Measurements from ENCODE around the gene ERG.

DNA sequence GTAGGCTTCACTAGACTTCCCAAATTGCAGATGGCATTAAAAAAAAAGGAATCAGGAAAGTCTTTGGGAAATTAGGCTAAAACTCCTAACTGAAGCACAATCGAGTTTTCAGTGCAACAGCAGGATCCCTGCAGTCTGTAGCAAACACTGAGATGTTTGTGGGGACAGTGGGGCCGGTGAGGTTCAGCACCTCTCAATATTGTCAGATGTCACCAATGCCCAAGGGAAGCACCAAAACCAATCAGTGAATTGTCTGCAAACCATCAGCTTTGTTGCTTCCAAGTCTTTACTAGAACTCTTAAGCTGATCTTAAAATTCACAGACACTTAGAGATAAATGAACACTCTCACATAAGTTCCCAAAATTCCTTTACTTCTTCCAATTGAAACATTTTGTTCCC, 2.6 kb downstream of the ERG start:
- TF ChIP-seq HCFC1 (IDR thresholded peaks at IDR 0.05; ENCODE audit: low read depth, low read length) = no peak
- TF ChIP-seq FOSL1 (CRISPR knock-in tag; IDR thresholded peaks at IDR 0.05; ENCODE audit: borderline replicate concordance) = no peak

Data from HepG2 (cell line).